IPS-18c (cell line): ENCODE measurements around the gene TMEM45B.
"Not testable (repeated sequence)": the region's sequence is repeated elsewhere in the genome, so short reads cannot be mapped to it uniquely, and the experiment has no call there.

Experiments
- H3K4me3 ChIP-seq: 2 replicates; pipeline ENCODE4 v1.7.0; 2013; ENCODE audit warnings: low read depth, mild to moderate bottlenecking, low read length, moderate library complexity; ENCODE audit not compliant: insufficient read depth
- H3K9me3 ChIP-seq: one replicate; pipeline ENCODE4 v1.6.1; 2013; ENCODE audit warnings: mild to moderate bottlenecking, low read length, moderate library complexity; ENCODE audit not compliant: control insufficient read depth, insufficient read depth

TMEM45B gene

GRCh38 chr11:129833260-129833659 lies 17.6 kb downstream of the TMEM45B start:
- not testable (repeated sequence) for H3K9me3 ChIP-seq, H3K4me3 ChIP-seq

- H3K4me3 ChIP-seq, H3K9me3 ChIP-seq: not testable (repeated sequence)
Measured at GRCh38 chr11:129836423-129836891, 20.8 kb downstream of the TMEM45B start.

- no peaks in the 10 kb centered on the region for H3K9me3 ChIP-seq
- H3K4me3 ChIP-seq = no peak overlapping the region
Measured at GRCh38 chr11:129836979-129837378, 21.3 kb downstream of the TMEM45B start.

GRCh38 chr11:129840236-129840635 lies 24.6 kb downstream of the TMEM45B start:
- no peaks in the 10 kb centered on the region for H3K9me3 ChIP-seq
- H3K4me3 ChIP-seq = no peak overlapping the region

- no peak overlapping the region for H3K4me3 ChIP-seq
- H3K9me3 ChIP-seq = no peaks in the 10 kb centered on the region
Measured at GRCh38 chr11:129842138-129842537, 26.5 kb downstream of the TMEM45B start.

GRCh38 chr11:129846508-129847335 lies 31.1 kb downstream of the TMEM45B start:
- Histone ChIP-seq H3K4me3 (no peak overlapping the region), H3K9me3 (peaks cover 2% of the 10 kb centered on the region)

GRCh38 chr11:129847361-129847760 lies 31.7 kb downstream of the TMEM45B start:
- not testable (repeated sequence) for H3K9me3 ChIP-seq, H3K4me3 ChIP-seq

GRCh38 chr11:129849447-129850130 lies 33.9 kb downstream of the TMEM45B start:
- no peak overlapping the region for H3K4me3 ChIP-seq

GRCh38 chr11:129852125-129852740 lies 36.6 kb downstream of the TMEM45B start:
- Histone ChIP-seq H3K9me3 (peaks cover 2% of the 10 kb centered on the region), H3K4me3 (no peak overlapping the region)

More at GRCh38 chr11:129849447-129850130, 33.9 kb downstream of the TMEM45B start:
- peaks cover 2% of the 10 kb centered on the region for H3K9me3 ChIP-seq

GRCh38 chr11:129853518-129854231 lies 38.0 kb downstream of the TMEM45B start:
- Histone ChIP-seq H3K4me3 (no peak overlapping the region), H3K9me3 (peaks cover 2% of the 10 kb centered on the region)

GRCh38 chr11:129854232-129854805 lies 38.7 kb downstream of the TMEM45B start:
- Histone ChIP-seq H3K4me3 (no peak overlapping the region), H3K9me3 (peaks cover 2% of the 10 kb centered on the region)

GRCh38 chr11:129855086-129855485 lies 39.4 kb downstream of the TMEM45B start:
- Histone ChIP-seq H3K4me3 (no peak overlapping the region), H3K9me3 (peaks cover 2% of the 10 kb centered on the region)

GRCh38 chr11:129856036-129856435 lies 40.4 kb downstream of the TMEM45B start:
- H3K9me3 ChIP-seq = no peaks in the 10 kb centered on the region
- no peak overlapping the region for H3K4me3 ChIP-seq

GRCh38 chr11:129861702-129862522 lies 46.3 kb downstream of the TMEM45B start:
- H3K9me3 ChIP-seq = no peaks in the 10 kb centered on the region
- H3K4me3 ChIP-seq = no peak overlapping the region

- Histone ChIP-seq H3K9me3 (no peaks in the 10 kb centered on the region), H3K4me3 (no peak overlapping the region)
Measured at GRCh38 chr11:129864811-129865210, 49.2 kb downstream of the TMEM45B start.

GRCh38 chr11:129865701-129866100 lies 50.1 kb downstream of the TMEM45B start:
- no peaks in the 10 kb centered on the region for H3K9me3 ChIP-seq
- H3K4me3 ChIP-seq = no peak overlapping the region
